ENCODE measurements around the gene THSD7B. TPM values are rescaled to one million over a fixed set of nuclear protein-coding genes. Genes with fewer than 3 reads are reported as not detected.

Gene THSD7B
- total RNA-seq, 1 donor from 2014 or later, result 0.19 TPM

GRCh38 chr2:136818839-136819238 lies 53.5 kb downstream of the THSD7B start:
- H3K9me3 Mint-ChIP-seq, result no peaks in the 10 kb centered on the region
- peaks cover 19% of the 10 kb centered on the region for H3K27me3 Mint-ChIP-seq (ENCODE audit: low read depth)
- TF ChIP-seq CTCF (conservative IDR thresholded peaks at IDR 0.05), result no peak
- no peak for DNase-seq (ENCODE audit: low read depth, low spot score)
- no peak overlapping the region for H3K4me3 Mint-ChIP-seq
- H3K36me3 Mint-ChIP-seq (ENCODE audit: low read depth), result no peaks in the 10 kb centered on the region
- no peak overlapping the region for H3K27ac Mint-ChIP-seq (ENCODE audit: unreplicated experiment)
- no peaks in the 10 kb centered on the region for H3K4me1 Mint-ChIP-seq

- no peak for TF ChIP-seq CTCF (conservative IDR thresholded peaks at IDR 0.05)
- H3K4me1 Mint-ChIP-seq, result no peaks in the 10 kb centered on the region
- H3K9me3 Mint-ChIP-seq, result no peaks in the 10 kb centered on the region
- no peak overlapping the region for H3K27ac Mint-ChIP-seq (ENCODE audit: unreplicated experiment)
- peaks cover 41% of the 10 kb centered on the region for H3K27me3 Mint-ChIP-seq (ENCODE audit: low read depth)
- H3K4me3 Mint-ChIP-seq, result no peak overlapping the region
- H3K36me3 Mint-ChIP-seq (ENCODE audit: low read depth), result no peaks in the 10 kb centered on the region
- DNase-seq (ENCODE audit: low read depth, low spot score), result no peak
These were observed 57.9 kb downstream of the THSD7B start for GRCh38 chr2:136823291-136823690.

GRCh38 chr2:136828162-136828561 lies 62.8 kb downstream of the THSD7B start:
- H3K4me1 Mint-ChIP-seq, result no peaks in the 10 kb centered on the region
- no peak overlapping the region for H3K27ac Mint-ChIP-seq (ENCODE audit: unreplicated experiment)
- peaks cover 2% of the 10 kb centered on the region for H3K9me3 Mint-ChIP-seq
- H3K27me3 Mint-ChIP-seq (ENCODE audit: low read depth), result peaks cover 28% of the 10 kb centered on the region
- no peak overlapping the region for H3K4me3 Mint-ChIP-seq
- DNase-seq (ENCODE audit: low read depth, low spot score), result no peak
- H3K36me3 Mint-ChIP-seq (ENCODE audit: low read depth), result no peaks in the 10 kb centered on the region
- no peak for TF ChIP-seq CTCF (conservative IDR thresholded peaks at IDR 0.05)

- no peak overlapping the region for H3K4me3 Mint-ChIP-seq
- no peak for DNase-seq (ENCODE audit: low read depth, low spot score)
- no peak for TF ChIP-seq CTCF (conservative IDR thresholded peaks at IDR 0.05)
- no peaks in the 10 kb centered on the region for H3K4me1 Mint-ChIP-seq
- no peaks in the 10 kb centered on the region for H3K36me3 Mint-ChIP-seq (ENCODE audit: low read depth)
- peaks cover 4% of the 10 kb centered on the region for H3K9me3 Mint-ChIP-seq
- H3K27me3 Mint-ChIP-seq (ENCODE audit: low read depth), result peaks cover 22% of the 10 kb centered on the region
- H3K27ac Mint-ChIP-seq (ENCODE audit: unreplicated experiment), result no peak overlapping the region
These were observed 63.4 kb downstream of the THSD7B start for GRCh38 chr2:136828774-136829173.

GRCh38 chr2:136844546-136844945 lies 79.2 kb downstream of the THSD7B start:
- Mint-ChIP-seq H3K9me3 (no peaks in the 10 kb centered on the region), H3K27ac (ENCODE audit: unreplicated experiment) (no peak overlapping the region), H3K4me3 (no peak overlapping the region), H3K36me3 (ENCODE audit: low read depth) (no peaks in the 10 kb centered on the region), H3K27me3 (ENCODE audit: low read depth) (peaks cover 37% of the 10 kb centered on the region), H3K4me1 (no peaks in the 10 kb centered on the region)
- no peak for DNase-seq (ENCODE audit: low read depth, low spot score)
- no peak for TF ChIP-seq CTCF (conservative IDR thresholded peaks at IDR 0.05)

- no peak overlapping the region for H3K4me3 Mint-ChIP-seq
These were observed 93.3 kb downstream of the THSD7B start for GRCh38 chr2:136858656-136859055.

More at GRCh38 chr2:136858656-136859055, 93.3 kb downstream of the THSD7B start:
- no peak for TF ChIP-seq CTCF (conservative IDR thresholded peaks at IDR 0.05)
- Mint-ChIP-seq H3K27ac (ENCODE audit: unreplicated experiment) (no peak overlapping the region), H3K4me1 (no peaks in the 10 kb centered on the region), H3K36me3 (ENCODE audit: low read depth) (no peaks in the 10 kb centered on the region), H3K9me3 (peaks cover 12% of the 10 kb centered on the region), H3K27me3 (ENCODE audit: low read depth) (peaks cover 8% of the 10 kb centered on the region)
- no peak for DNase-seq (ENCODE audit: low read depth, low spot score)

Measured in neural crest cell (in vitro differentiated cells).